Keratinocyte (primary cell): ENCODE data around the gene SLC6A19. TPM values are rescaled to one million over a fixed set of nuclear protein-coding genes. Genes with fewer than 3 reads are reported as not detected.

Source experiments
- DNase-seq: peaks from one replicate; pipeline ENCODE4 v3.0.0-alpha.2; 2011; ENCODE audit warnings: low read depth, missing footprints, low spot score
- FAIRE-seq: peaks from 2 replicates; lab custom pipeline; 2011; peaks lifted over from hg19 to GRCh38; lab: Jason Lieb, UNC
- H2AFZ ChIP-seq: 2 replicates; pipeline ENCODE4 v1.6.0; 2012; ENCODE audit warnings: low read length, control low read depth, inconsistent platforms; ENCODE audit not compliant: control insufficient read depth
- H3K27ac ChIP-seq: 2 replicates; pipeline ENCODE4 v1.5.1; 2011; ENCODE audit warnings: low read length; ENCODE audit not compliant: control insufficient read depth, insufficient read depth
- H3K27me3 ChIP-seq: 3 replicates; pipeline ENCODE4 v1.6.0; 2011; ENCODE audit warnings: low read length; ENCODE audit not compliant: control insufficient read depth, insufficient read depth; ENCODE audit errors: extremely low read depth
- H3K36me3 ChIP-seq, 2 experiments: 2 replicates in 1 of 2; 3 replicates in 1 of 2; pipeline ENCODE4 v1.5.1; 2011; ENCODE audit warnings: low read length in 2 of 2, mild to moderate bottlenecking in 1 of 2; ENCODE audit not compliant: control insufficient read depth in 2 of 2, insufficient read depth in 2 of 2; ENCODE audit errors: extremely low read depth in 1 of 2
- H3K4me1 ChIP-seq: 3 replicates; pipeline ENCODE4 v1.5.1; 2011; ENCODE audit warnings: low read length; ENCODE audit not compliant: control insufficient read depth, insufficient read depth; ENCODE audit errors: extremely low read depth
- H3K4me2 ChIP-seq: 3 replicates; pipeline ENCODE4 v1.6.0; 2011; ENCODE audit warnings: low read depth, low read length; ENCODE audit not compliant: control insufficient read depth, insufficient read depth; ENCODE audit errors: extremely low read depth
- H3K4me3 ChIP-seq, 3 experiments: fragments of 200-600 bp in 1 of 3; sonication (generic) in 1 of 3; 2 replicates in 2 of 3; 3 replicates in 1 of 3; pipeline ENCODE4 v1.5.1; 2011 to 2016; ENCODE audit warnings: low read length in 3 of 3, mild to moderate bottlenecking in 3 of 3, control low read depth in 2 of 3, inconsistent platforms in 1 of 3, low read depth in 1 of 3, mixed read lengths in 1 of 3, mixed run types in 1 of 3, moderate library complexity in 1 of 3; ENCODE audit not compliant: control insufficient read depth in 2 of 3, insufficient read depth in 2 of 3; ENCODE audit errors: extremely low read depth in 1 of 3
- H3K79me2 ChIP-seq: 2 replicates; pipeline ENCODE4 v1.6.0; 2012; ENCODE audit warnings: low read length; ENCODE audit not compliant: control insufficient read depth, insufficient read depth
- H3K9ac ChIP-seq: 3 replicates; pipeline ENCODE4 v1.6.0; 2011; ENCODE audit warnings: low read length; ENCODE audit not compliant: control insufficient read depth, insufficient read depth; ENCODE audit errors: extremely low read depth
- H3K9me1 ChIP-seq: 3 replicates; pipeline ENCODE4 v1.6.0; 2011; ENCODE audit warnings: low read length; ENCODE audit not compliant: control insufficient read depth, insufficient read depth; ENCODE audit errors: extremely low read depth
- H3K9me3 ChIP-seq: 2 replicates; pipeline ENCODE4 v1.5.1; 2012; ENCODE audit warnings: low read depth, low read length; ENCODE audit not compliant: control insufficient read depth
- H4K20me1 ChIP-seq: 3 replicates; pipeline ENCODE4 v1.6.0; 2011; ENCODE audit warnings: low read length; ENCODE audit not compliant: control insufficient read depth, insufficient read depth; ENCODE audit errors: extremely low read depth
- EZH2 ChIP-seq: IDR thresholded peaks from one replicate; pipeline ENCODE4 v1.6.1; 2012; ENCODE audit warnings: inconsistent platforms, mild to moderate bottlenecking, low read length, moderate library complexity
- dilution Hi-C: fragments of 300-500 bp; cut with MboI; formaldehyde crosslinking; loops from one replicate; pipeline ENCODE4 v1.7.0; 2020; ENCODE audit warnings: low sequenced_read_pairs; ENCODE audit not compliant: extremely low pct_ligation_motif_present
- polyA plus RNA-seq, 5 experiments: library from polyadenylated mRNA; depleted of rRNA in 3 of 5; stranded (reverse) in 3 of 5; stranded (forward) in 1 of 5; unstranded in 1 of 5; fragments of >200 nt; gene quantifications; 1 replicate in 1 of 5; 2 replicates in 3 of 5; 3 replicates in 1 of 5; pipeline versions ENCODE4 v1.2.1 to v1.2.3, GENCODE V29; 2011 to 2012; ENCODE audit warnings: missing spikeins in 2 of 5, low read depth in 1 of 5, low replicate concordance in 1 of 5
- TF ChIP-seq, protein P1 (sequence below), 3 experiments: IDR thresholded peaks in 1 of 3; conservative IDR thresholded peaks in 1 of 3; optimal IDR thresholded peaks in 1 of 3; 2 replicates in 2 of 3; 3 replicates in 1 of 3; pipeline versions ENCODE3 to v1.5.1; 2011; ENCODE audit warnings: low read length in 3 of 3, mild to moderate bottlenecking in 3 of 3, moderate library complexity in 2 of 3, control low read depth in 1 of 3, inconsistent platforms in 1 of 3; ENCODE audit not compliant: insufficient read depth in 2 of 3; ENCODE audit errors: extremely low read depth in 1 of 3

The SLC6A19 gene
- polyA plus RNA-seq, 1 donor (not counting 4 experiments of a cell fraction or from before 2014, with no cell fraction given): not detected

GRCh38 chr5:1186351-1187233 is 14.8 kb upstream of the SLC6A19 start:
- H3K9me1 ChIP-seq: no peaks in the 10 kb centered on the region
- dilution Hi-C loops: no loop called here
- H2AFZ ChIP-seq: no peak overlapping the region
- H3K79me2 ChIP-seq: no peaks in the 10 kb centered on the region
- no peaks in the 10 kb centered on the region for H3K4me1 ChIP-seq
- no peaks in the 10 kb centered on the region for H3K9me3 ChIP-seq
- no peak overlapping the region for H3K27ac ChIP-seq
- no peaks in the 10 kb centered on the region for H3K36me3 ChIP-seq
- no peak overlapping the region for H3K4me3 ChIP-seq
- TF ChIP-seq, protein P1, sequence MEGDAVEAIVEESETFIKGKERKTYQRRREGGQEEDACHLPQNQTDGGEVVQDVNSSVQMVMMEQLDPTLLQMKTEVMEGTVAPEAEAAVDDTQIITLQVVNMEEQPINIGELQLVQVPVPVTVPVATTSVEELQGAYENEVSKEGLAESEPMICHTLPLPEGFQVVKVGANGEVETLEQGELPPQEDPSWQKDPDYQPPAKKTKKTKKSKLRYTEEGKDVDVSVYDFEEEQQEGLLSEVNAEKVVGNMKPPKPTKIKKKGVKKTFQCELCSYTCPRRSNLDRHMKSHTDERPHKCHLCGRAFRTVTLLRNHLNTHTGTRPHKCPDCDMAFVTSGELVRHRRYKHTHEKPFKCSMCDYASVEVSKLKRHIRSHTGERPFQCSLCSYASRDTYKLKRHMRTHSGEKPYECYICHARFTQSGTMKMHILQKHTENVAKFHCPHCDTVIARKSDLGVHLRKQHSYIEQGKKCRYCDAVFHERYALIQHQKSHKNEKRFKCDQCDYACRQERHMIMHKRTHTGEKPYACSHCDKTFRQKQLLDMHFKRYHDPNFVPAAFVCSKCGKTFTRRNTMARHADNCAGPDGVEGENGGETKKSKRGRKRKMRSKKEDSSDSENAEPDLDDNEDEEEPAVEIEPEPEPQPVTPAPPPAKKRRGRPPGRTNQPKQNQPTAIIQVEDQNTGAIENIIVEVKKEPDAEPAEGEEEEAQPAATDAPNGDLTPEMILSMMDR (optimal IDR thresholded peaks at IDR 0.05 in 1 of 3, IDR thresholded peaks at IDR 0.05 in 1 of 3, conservative IDR thresholded peaks at IDR 0.05 in 1 of 3; ENCODE audit: extremely low read depth in 1 of 3, insufficient read depth in 2 of 3, low read length in 3 of 3): no peak
- no peak for TF ChIP-seq EZH2
- no peaks in the 10 kb centered on the region for H3K27me3 ChIP-seq
- H4K20me1 ChIP-seq: no peaks in the 10 kb centered on the region
- FAIRE-seq (no peak), DNase-seq (no peak)
- no peak overlapping the region for H3K4me2 ChIP-seq
- H3K9ac ChIP-seq: no peak overlapping the region

GRCh38 chr5:1187234-1187949 is 14.0 kb upstream of the SLC6A19 start:
- no peaks in the 10 kb centered on the region for H3K27me3 ChIP-seq

More at GRCh38 chr5:1187234-1187949, 14.0 kb upstream of the SLC6A19 start:
- FAIRE-seq (no peak), DNase-seq (no peak)
- Histone ChIP-seq H3K27ac (no peak overlapping the region), H3K9me3 (no peaks in the 10 kb centered on the region), H3K79me2 (no peaks in the 10 kb centered on the region), H4K20me1 (no peaks in the 10 kb centered on the region), H2AFZ (no peak overlapping the region), H3K9ac (no peak overlapping the region), H3K36me3 (no peaks in the 10 kb centered on the region), H3K4me2 (no peak overlapping the region), H3K4me3 (no peak overlapping the region), H3K9me1 (no peaks in the 10 kb centered on the region), H3K4me1 (no peaks in the 10 kb centered on the region)
- TF ChIP-seq, protein P1 (optimal IDR thresholded peaks at IDR 0.05 in 1 of 3, IDR thresholded peaks at IDR 0.05 in 1 of 3, conservative IDR thresholded peaks at IDR 0.05 in 1 of 3; ENCODE audit: extremely low read depth in 1 of 3, insufficient read depth in 2 of 3, low read length in 3 of 3): no peak
- TF ChIP-seq EZH2: no peak
- dilution Hi-C loops: no loop called here
